ENCODE results near the gene PTPRD.

The PTPRD gene

DNA sequence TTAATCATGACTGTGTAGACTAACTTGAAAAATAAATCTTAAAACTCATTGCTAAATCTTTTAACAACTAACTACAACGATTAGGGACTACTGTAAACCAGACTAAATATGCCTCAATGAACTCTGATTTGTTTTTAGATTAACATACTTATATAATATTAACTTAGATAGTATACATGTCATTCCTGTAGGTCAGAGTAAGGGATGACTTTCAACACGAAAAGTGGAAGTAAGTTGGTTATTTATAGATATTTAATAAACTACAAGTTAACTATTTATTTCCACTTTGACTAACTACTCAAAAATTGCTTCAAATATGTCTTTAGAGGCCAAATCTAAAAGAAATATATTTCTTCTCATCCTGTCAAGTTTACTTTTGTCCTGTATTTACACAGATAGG lies 795.6 kb downstream of the PTPRD start (continued):
- TF ChIP-seq, protein P1, sequence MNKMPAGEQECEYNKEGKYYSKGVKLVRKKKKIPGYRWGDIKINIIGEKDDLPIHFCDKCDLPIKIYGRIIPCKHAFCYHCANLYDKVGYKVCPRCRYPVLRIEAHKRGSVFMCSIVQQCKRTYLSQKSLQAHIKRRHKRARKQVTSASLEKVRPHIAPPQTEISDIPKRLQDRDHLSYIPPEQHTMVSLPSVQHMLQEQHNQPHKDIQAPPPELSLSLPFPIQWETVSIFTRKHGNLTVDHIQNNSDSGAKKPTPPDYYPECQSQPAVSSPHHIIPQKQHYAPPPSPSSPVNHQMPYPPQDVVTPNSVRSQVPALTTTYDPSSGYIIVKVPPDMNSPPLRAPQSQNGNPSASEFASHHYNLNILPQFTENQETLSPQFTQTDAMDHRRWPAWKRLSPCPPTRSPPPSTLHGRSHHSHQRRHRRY (tag by site-specific recombination; IDR thresholded peaks at IDR 0.05) = no peak
- TF ChIP-seq, protein P2, sequence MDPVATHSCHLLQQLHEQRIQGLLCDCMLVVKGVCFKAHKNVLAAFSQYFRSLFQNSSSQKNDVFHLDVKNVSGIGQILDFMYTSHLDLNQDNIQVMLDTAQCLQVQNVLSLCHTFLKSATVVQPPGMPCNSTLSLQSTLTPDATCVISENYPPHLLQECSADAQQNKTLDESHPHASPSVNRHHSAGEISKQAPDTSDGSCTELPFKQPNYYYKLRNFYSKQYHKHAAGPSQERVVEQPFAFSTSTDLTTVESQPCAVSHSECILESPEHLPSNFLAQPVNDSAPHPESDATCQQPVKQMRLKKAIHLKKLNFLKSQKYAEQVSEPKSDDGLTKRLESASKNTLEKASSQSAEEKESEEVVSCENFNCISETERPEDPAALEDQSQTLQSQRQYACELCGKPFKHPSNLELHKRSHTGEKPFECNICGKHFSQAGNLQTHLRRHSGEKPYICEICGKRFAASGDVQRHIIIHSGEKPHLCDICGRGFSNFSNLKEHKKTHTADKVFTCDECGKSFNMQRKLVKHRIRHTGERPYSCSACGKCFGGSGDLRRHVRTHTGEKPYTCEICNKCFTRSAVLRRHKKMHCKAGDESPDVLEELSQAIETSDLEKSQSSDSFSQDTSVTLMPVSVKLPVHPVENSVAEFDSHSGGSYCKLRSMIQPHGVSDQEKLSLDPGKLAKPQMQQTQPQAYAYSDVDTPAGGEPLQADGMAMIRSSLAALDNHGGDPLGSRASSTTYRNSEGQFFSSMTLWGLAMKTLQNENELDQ (tag by site-specific recombination; IDR thresholded peaks at IDR 0.05; ENCODE audit: low read depth) = no peak
- TF ChIP-seq, protein P3, sequence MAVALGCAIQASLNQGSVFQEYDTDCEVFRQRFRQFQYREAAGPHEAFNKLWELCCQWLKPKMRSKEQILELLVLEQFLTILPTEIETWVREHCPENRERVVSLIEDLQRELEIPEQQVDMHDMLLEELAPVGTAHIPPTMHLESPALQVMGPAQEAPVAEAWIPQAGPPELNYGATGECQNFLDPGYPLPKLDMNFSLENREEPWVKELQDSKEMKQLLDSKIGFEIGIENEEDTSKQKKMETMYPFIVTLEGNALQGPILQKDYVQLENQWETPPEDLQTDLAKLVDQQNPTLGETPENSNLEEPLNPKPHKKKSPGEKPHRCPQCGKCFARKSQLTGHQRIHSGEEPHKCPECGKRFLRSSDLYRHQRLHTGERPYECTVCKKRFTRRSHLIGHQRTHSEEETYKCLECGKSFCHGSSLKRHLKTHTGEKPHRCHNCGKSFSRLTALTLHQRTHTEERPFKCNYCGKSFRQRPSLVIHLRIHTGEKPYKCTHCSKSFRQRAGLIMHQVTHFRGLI (tag by site-specific recombination; IDR thresholded peaks at IDR 0.05) = no peak
- TF ChIP-seq, protein P4, sequence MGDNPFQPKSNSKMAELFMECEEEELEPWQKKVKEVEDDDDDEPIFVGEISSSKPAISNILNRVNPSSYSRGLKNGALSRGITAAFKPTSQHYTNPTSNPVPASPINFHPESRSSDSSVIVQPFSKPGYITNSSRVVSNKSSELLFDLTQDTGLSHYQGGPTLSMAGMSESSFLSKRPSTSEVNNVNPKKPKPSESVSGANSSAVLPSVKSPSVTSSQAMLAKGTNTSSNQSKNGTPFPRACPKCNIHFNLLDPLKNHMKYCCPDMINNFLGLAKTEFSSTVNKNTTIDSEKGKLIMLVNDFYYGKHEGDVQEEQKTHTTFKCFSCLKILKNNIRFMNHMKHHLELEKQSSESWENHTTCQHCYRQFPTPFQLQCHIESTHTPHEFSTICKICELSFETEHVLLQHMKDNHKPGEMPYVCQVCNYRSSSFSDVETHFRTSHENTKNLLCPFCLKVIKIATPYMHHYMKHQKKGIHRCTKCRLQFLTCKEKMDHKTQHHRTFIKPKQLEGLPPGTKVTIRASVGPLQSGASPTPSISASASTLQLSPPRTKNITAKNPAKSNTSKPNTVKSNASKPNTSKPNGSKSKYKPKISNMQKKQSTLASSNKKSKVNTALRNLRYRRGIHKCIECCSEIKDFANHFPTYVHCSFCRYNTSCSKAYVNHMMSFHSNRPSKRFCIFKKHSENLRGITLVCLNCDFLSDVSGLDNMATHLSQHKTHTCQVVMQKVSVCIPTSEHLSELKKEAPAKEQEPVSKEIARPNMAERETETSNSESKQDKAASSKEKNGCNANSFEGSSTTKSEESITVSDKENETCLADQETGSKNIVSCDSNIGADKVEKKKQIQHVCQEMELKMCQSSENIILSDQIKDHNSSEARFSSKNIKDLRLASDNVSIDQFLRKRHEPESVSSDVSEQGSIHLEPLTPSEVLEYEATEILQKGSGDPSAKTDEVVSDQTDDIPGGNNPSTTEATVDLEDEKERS (tag by site-specific recombination; IDR thresholded peaks at IDR 0.05) = no peak
- no peak for TF ChIP-seq ZXDB (tag by site-specific recombination; IDR thresholded peaks at IDR 0.05)
- TF ChIP-seq ZFHX2 (tag by site-specific recombination; conservative IDR thresholded peaks at IDR 0.05) = no peak
- TF ChIP-seq ZNF514 (tag by site-specific recombination; IDR thresholded peaks at IDR 0.05) = no peak
- no peak for TF ChIP-seq ZNF184 (tag by site-specific recombination; IDR thresholded peaks at IDR 0.05)
- no peak for TF ChIP-seq ZNF140 (tag by site-specific recombination; IDR thresholded peaks at IDR 0.05)
- TF ChIP-seq ZNF843 (tag by site-specific recombination; IDR thresholded peaks at IDR 0.05) = no peak

GRCh38 chr9:9804109-9804508 lies 808.7 kb downstream of the PTPRD start:
- Histone ChIP-seq H3K4me3 (ENCODE audit: low read depth, low read length) (no peak overlapping the region), H3K9me3 (ENCODE audit: control insufficient read depth, insufficient read depth, low read depth, low read length) (no peaks in the 10 kb centered on the region), H3K36me3 (ENCODE audit: control insufficient read depth in 2 of 2, insufficient read depth in 1 of 2, low read length in 2 of 2) (no peaks in the 10 kb centered on the region), H3K4me1 (ENCODE audit: control insufficient read depth, insufficient read depth, low read length) (no peaks in the 10 kb centered on the region), H3K27ac (ENCODE audit: extremely low read depth, low read depth, low read length) (no peak overlapping the region)
- POLR2A ChIA-PET = no interaction called here
- TF ChIP-seq ZBTB21 (tag by site-specific recombination; IDR thresholded peaks at IDR 0.05) (no peak), ZNF19 (tag by site-specific recombination; IDR thresholded peaks at IDR 0.05; ENCODE audit: low read depth) (no peak), ZNF114 (tag by site-specific recombination; IDR thresholded peaks at IDR 0.05) (no peak), YY1 (tag by site-specific recombination; IDR thresholded peaks at IDR 0.05) (no peak)
- TF ChIP-seq, protein P5, sequence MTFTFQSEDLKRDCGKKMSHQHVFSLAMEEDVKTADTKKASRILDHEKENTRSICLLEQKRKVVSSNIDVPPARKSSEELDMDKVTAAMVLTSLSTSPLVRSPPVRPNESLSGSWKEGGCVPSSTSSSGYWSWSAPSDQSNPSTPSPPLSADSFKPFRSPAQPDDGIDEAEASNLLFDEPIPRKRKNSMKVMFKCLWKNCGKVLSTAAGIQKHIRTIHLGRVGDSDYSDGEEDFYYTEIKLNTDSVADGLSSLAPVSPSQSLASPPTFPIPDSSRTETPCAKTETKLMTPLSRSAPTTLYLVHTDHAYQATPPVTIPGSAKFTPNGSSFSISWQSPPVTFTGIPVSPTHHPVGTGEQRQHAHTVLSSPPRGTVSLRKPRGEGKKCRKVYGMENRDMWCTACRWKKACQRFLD (tag by site-specific recombination; IDR thresholded peaks at IDR 0.05) = no peak
- TF ChIP-seq, protein P6, sequence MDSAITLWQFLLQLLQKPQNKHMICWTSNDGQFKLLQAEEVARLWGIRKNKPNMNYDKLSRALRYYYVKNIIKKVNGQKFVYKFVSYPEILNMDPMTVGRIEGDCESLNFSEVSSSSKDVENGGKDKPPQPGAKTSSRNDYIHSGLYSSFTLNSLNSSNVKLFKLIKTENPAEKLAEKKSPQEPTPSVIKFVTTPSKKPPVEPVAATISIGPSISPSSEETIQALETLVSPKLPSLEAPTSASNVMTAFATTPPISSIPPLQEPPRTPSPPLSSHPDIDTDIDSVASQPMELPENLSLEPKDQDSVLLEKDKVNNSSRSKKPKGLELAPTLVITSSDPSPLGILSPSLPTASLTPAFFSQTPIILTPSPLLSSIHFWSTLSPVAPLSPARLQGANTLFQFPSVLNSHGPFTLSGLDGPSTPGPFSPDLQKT (IDR thresholded peaks at IDR 0.05; ENCODE audit: borderline replicate concordance, low read depth, low read length) = no peak
- TF ChIP-seq, protein P7, sequence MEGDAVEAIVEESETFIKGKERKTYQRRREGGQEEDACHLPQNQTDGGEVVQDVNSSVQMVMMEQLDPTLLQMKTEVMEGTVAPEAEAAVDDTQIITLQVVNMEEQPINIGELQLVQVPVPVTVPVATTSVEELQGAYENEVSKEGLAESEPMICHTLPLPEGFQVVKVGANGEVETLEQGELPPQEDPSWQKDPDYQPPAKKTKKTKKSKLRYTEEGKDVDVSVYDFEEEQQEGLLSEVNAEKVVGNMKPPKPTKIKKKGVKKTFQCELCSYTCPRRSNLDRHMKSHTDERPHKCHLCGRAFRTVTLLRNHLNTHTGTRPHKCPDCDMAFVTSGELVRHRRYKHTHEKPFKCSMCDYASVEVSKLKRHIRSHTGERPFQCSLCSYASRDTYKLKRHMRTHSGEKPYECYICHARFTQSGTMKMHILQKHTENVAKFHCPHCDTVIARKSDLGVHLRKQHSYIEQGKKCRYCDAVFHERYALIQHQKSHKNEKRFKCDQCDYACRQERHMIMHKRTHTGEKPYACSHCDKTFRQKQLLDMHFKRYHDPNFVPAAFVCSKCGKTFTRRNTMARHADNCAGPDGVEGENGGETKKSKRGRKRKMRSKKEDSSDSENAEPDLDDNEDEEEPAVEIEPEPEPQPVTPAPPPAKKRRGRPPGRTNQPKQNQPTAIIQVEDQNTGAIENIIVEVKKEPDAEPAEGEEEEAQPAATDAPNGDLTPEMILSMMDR (tag by site-specific recombination; IDR thresholded peaks at IDR 0.05) = no peak
- TF ChIP-seq, protein P8, sequence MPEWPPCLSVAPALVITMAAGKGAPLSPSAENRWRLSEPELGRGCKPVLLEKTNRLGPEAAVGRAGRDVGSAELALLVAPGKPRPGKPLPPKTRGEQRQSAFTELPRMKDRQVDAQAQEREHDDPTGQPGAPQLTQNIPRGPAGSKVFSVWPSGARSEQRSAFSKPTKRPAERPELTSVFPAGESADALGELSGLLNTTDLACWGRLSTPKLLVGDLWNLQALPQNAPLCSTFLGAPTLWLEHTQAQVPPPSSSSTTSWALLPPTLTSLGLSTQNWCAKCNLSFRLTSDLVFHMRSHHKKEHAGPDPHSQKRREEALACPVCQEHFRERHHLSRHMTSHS (tag by site-specific recombination; IDR thresholded peaks at IDR 0.05) = no peak
- CTCF ChIA-PET = interaction anchor here (0.6 to 4.9 kb wide), 3 partner anchors 13 to 139 kb away, joined by 4 to 28 read pairs (median 4); no protein-coding TSS in a partner anchor
